Tibial artery (tissue), 4 donors: ENCODE data around the gene AMIGO3.
"Not testable (repeated sequence)": the region's sequence is repeated elsewhere in the genome, so short reads cannot be mapped to it uniquely, and the experiment has no call there.

ENCODE experiments used
- DNase-seq, 2 donors: peaks; one replicate each; pipeline ENCODE4 v3.0.0-alpha.2; 2019
- H3K27ac ChIP-seq, 2 donors: fragments of 200-600 bp; sonication (generic) in 1 of 2; 1 replicate in 1 of 2; 2 replicates in 1 of 2; pipeline ENCODE4 v1.5.1; 2018 to 2019; ENCODE audit warnings: mild to moderate bottlenecking in 1 of 2
- H3K27me3 ChIP-seq, 2 donors: fragments of 200-600 bp; sonication (generic) in 1 of 2; one replicate each; pipeline versions ENCODE4 v1.5.1 to v1.6.0; 2016 to 2019
- H3K36me3 ChIP-seq, 3 donors: fragments of 200-600 bp; sonication (generic) in 2 of 3; one replicate each; pipeline ENCODE4 v1.5.1; 2016 to 2019; ENCODE audit warnings: mild to moderate bottlenecking in 2 of 3
- H3K4me1 ChIP-seq, 4 donors: fragments of 200-600 bp; sonication (generic) in 2 of 4; 1 replicate in 3 of 4; 2 replicates in 1 of 4; pipeline ENCODE4 v1.5.1; 2016 to 2019
- H3K4me3 ChIP-seq, 2 donors: fragments of 200-600 bp; sonication (generic) in 1 of 2; 1 replicate in 1 of 2; 2 replicates in 1 of 2; pipeline ENCODE4 v1.5.1; 2018 to 2019; ENCODE audit warnings: mild to moderate bottlenecking in 2 of 2
- H3K9me3 ChIP-seq, 3 donors: fragments of 200-600 bp; sonication (generic) in 1 of 3; one replicate each; pipeline ENCODE4 v1.5.1; 2016 to 2019
- intact Hi-C: fragments of 100-400 bp; cut with DNase I; formaldehyde crosslinking; loops from one replicate; pipeline ENCODE4 v1.15.0; 2023; ENCODE audit warnings: low total_unique reads
- TF ChIP-seq, protein P1 (sequence below), 2 experiments: fragments of 200-600 bp in 1 of 2; fragments of 450-650 bp in 1 of 2; IDR thresholded peaks; one replicate each; pipeline ENCODE4 v1.5.1; 2017 to 2019; ENCODE audit warnings: antibody characterized with exemption in 2 of 2, mild to moderate bottlenecking in 1 of 2, moderate library complexity in 1 of 2

The AMIGO3 gene

DNA sequence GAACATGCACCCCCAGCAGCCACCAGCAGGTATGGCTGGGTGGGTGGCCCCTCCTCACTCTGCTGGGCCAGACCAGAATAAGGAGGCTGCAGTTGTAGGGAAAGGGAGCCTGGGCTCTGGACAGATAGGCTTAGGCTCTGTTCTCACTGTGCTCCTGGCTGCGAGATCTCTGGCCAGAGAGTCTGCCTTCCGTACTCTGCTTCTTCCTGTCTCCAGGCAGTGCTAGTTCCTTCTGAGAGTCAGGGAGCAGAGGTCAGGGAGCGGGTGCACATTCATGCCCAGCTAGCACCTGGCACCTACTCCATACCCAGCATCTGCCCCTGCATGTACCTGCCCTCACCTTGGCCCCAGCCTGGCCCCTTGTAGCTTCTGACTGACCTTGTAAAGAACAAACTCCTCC is 28.0 kb downstream of the AMIGO3 start:
- H3K36me3 ChIP-seq, H3K9me3 ChIP-seq, H3K27ac ChIP-seq, intact Hi-C loops, DNase-seq, H3K27me3 ChIP-seq, H3K4me3 ChIP-seq: not testable (repeated sequence)
- H3K4me1 ChIP-seq = peaks cover 0 to 40% (median 30%) of the 10 kb centered on the region in 4 donors

DNA sequence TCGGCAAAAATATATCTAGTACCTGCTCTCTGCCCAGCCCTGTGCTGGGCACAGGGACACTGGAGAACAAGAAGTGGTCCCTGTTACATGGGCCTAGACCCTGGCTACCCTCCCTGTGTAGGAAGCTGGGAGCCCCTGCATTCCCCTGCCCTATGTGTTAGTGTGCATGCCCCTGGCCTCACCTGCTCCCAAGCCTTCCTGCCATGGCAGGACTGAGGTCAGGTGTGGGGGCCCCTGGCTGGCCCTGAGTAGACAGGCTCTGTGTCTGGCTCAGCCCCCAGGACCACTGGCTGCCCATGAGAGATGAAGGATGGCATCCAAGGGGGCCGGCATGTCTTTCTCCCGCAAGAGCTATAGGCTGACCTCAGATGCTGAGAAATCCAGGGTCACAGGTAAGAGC is 28.6 kb downstream of the AMIGO3 start:
- intact Hi-C loops, H3K36me3 ChIP-seq, H3K9me3 ChIP-seq, H3K27ac ChIP-seq, DNase-seq, H3K27me3 ChIP-seq: not testable (repeated sequence)
- Histone ChIP-seq H3K4me3 (peak overlapping the region in 1 of 2 donors; percentile 91), H3K4me1 (peaks cover 0 to 43% (median 33%) of the 10 kb centered on the region in 4 donors)

DNA sequence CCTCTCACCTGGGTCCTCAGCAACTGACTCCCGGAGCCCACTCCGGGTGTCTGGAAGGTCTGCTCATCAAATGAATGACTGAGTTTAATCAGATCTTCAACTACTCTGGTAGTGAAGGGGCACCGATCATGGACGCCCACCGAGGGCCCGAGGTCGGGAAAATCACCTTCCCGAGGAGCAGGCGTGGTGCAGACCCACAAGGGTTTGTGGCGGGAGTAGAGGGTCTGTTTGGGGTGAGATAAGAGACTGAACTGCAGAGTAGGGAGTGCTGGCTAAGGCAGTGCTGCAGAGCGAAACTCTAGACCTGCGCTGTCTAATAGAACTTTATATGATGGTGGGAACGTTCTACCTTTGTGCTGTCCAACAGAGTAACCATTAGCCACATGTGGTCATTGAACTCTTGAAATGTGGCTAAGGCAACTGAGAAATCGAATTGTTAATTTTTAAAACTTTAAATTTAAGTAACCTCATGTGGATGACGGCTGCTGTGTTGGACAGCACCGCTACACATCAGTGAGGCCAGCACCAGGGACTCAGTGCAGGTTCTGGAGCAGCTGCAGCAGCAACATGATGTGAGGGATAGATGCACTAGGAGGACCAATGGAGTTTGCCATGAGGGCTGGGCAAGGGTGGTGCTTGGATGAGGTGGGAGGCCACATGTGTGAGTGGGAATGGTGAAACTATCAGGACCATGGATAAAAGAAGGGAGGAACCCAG is 29.4 kb downstream of the AMIGO3 start:
- H3K27me3 ChIP-seq, DNase-seq, intact Hi-C loops, H3K9me3 ChIP-seq, H3K36me3 ChIP-seq: not testable (repeated sequence)
- peak overlapping the region; percentile 84 to 85 for H3K27ac ChIP-seq
- H3K4me1 ChIP-seq = peaks cover 0 to 48% (median 33%) of the 10 kb centered on the region in 4 donors
- H3K4me3 ChIP-seq = peak overlapping the region; percentile 81 to 91

DNA sequence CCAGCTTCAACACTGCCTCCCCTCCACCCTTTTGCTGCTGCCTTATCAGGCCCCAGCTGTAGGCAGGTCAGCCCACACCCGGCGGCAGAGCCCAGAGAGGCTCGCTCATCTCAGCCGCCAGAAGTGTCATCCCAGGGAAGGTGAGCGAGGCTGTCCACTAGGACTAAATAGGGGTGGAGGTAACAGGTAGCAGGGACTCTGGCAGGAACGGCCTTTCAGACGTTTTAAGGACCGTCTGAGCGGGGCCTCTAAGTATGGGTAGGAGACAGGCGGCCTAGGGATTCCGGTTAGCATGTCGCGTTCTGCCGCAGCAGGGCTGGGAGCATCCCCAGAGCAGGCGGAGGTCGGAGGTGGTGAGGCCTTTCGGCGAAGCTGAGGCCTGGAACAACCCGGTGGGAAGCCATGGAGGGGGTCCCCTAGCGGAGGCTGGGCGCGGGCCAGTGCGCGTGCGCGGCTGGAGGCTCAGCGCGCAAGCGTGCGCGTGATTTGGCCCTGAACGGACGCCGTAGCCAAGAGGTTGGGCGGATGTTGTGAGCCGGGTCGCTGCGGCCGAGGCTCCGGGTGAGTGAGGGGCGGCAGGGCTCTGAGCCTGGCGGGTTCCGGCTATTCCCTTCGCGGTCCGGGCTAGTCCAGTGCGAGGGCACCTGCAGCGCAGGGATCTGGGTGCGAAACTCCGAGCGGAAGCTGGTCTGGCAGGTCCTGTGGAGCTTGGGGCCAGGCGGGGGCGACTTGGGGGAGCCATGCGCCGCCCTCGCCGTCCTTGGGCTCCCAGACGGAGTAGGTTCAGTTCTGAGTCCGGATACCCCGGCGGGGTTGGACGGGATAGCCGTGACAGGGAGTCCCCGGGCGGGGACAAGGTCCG is 30.2 kb downstream of the AMIGO3 start, which contains the start of the genes MST1 and RNF123:
MST1 (minus strand) TSS at position 429 of the 862 bp plus-strand sequence. CDS start 783 bp downstream, outside the sequence.
RNF123 (plus strand) TSS at position 512 of the 862 bp plus-strand sequence. CDS start 1,609 bp downstream, outside the sequence.
- peak; percentile 79 to 92 for DNase-seq
- peaks cover 0 to 6% (median 0%) of the 10 kb centered on the region in 3 donors for H3K36me3 ChIP-seq
- intact Hi-C loops = no loop called here
- H3K27ac ChIP-seq = peak within 1 kb of the TSS; percentile 84 to 85
- H3K4me3 ChIP-seq = peak within 1 kb of the TSS; percentile 81 to 91
- no peaks in the 10 kb centered on the region for H3K9me3 ChIP-seq
- TF ChIP-seq, protein P1, sequence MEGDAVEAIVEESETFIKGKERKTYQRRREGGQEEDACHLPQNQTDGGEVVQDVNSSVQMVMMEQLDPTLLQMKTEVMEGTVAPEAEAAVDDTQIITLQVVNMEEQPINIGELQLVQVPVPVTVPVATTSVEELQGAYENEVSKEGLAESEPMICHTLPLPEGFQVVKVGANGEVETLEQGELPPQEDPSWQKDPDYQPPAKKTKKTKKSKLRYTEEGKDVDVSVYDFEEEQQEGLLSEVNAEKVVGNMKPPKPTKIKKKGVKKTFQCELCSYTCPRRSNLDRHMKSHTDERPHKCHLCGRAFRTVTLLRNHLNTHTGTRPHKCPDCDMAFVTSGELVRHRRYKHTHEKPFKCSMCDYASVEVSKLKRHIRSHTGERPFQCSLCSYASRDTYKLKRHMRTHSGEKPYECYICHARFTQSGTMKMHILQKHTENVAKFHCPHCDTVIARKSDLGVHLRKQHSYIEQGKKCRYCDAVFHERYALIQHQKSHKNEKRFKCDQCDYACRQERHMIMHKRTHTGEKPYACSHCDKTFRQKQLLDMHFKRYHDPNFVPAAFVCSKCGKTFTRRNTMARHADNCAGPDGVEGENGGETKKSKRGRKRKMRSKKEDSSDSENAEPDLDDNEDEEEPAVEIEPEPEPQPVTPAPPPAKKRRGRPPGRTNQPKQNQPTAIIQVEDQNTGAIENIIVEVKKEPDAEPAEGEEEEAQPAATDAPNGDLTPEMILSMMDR (IDR thresholded peaks at IDR 0.05) = peak; percentile 28 to 30
- H3K4me1 ChIP-seq = peaks cover 0 to 48% (median 33%) of the 10 kb centered on the region in 4 donors
- no peaks in the 10 kb centered on the region for H3K27me3 ChIP-seq

DNA sequence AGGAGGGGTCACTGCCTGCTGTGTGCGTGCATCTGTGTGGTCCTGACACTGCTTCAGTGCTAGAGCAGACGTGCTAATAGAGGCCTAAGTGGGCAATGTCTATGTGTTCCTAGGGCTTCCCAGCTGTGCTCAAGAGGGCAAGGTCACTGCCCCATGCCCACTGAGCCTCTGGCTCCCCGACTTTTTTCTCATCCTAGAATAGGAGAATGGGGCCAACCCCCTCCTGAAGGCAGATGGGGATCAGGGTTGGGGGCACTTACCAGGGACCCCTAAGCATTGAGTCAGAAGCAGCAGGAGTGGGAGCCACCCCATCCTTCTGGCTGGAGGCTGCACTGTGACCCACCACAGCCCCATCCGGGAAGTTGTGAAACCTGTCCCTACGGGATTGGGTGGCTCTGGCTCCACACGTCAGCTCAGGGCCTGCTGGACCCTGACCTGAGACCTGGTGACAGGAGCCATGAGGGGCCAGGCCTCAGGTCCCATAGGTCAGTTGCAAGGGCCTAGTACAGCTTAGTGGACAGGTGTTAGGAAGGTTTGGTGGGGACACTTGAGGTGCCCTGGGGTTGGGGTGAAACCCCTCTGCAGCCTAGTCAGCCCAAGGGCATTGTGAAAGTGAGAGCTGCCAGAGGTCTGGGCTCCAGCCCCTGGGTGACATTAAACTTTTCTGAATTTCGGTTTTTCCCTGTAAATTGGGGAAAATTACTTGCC is 31.0 kb downstream of the AMIGO3 start:
- Histone ChIP-seq H3K4me1 (peaks cover 0 to 48% (median 33%) of the 10 kb centered on the region in 4 donors), H3K27ac (peak overlapping the region; percentile 84 to 85), H3K36me3 (peaks cover 3 to 13% (median 6%) of the 10 kb centered on the region in 3 donors), H3K4me3 (peak overlapping the region; percentile 81 to 91)
- H3K27me3 ChIP-seq, intact Hi-C loops, DNase-seq, H3K9me3 ChIP-seq: not testable (repeated sequence)

DNA sequence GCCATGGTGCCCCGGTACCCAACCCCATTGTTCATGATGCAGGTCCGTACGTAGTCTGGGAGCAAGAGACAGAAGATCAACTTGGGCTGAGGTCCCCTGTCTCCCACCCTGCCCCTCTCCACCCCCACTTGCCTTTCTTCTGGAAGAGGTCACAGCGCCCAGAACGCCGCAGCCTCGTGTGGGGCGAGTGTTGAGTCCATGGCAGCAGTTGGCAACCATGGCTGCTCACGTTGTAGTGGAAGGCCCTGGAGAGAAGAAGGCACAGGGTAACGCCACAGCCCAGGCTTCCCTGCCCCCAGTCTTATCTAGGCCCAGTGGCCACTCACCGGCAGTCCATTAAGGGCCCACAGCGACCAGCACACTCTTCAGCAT is 32.1 kb downstream of the AMIGO3 start:
- H3K27me3 ChIP-seq, H3K9me3 ChIP-seq, intact Hi-C loops, DNase-seq, H3K27ac ChIP-seq, H3K4me3 ChIP-seq: not testable (repeated sequence)
- Histone ChIP-seq H3K4me1 (peaks cover 0 to 48% (median 33%) of the 10 kb centered on the region in 4 donors), H3K36me3 (peaks cover 14 to 24% (median 16%) of the 10 kb centered on the region in 3 donors)

DNA sequence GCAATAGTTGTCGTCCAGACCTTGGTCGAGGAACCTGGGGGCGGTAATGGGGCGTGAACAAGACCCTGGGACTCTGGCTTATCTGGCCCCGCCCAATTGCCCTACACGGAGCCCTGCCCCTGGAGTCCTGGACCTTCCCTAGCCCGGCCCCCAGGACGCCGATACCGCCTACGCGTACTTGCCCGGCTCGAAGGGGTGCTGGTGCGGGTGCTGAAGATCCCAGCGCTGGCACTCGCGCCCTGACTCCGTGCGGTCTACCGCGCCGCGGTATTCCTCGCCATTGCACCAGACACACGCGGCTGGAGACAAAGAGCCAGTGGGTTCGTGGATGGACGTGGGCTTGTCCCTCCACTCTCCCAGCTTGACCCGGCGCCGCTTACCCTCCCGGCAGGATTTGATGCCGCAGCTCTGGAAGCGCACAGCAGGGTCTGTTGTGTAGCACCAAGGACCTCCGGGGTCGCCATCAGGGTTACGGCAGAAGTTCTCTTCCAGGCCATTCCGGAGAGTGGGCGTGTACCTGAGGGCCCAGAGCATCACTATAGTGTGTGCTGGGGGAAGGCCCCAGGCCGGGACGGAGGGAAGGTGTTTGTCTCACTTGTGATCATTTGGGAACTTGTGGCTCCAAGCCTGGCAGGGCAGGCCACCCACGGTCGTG is 32.6 kb downstream of the AMIGO3 start:
- DNase-seq, H3K9me3 ChIP-seq, intact Hi-C loops, H3K27me3 ChIP-seq: not testable (repeated sequence)
- Histone ChIP-seq H3K4me3 (peak overlapping the region; percentile 36 to 46), H3K4me1 (peaks cover 0 to 47% (median 33%) of the 10 kb centered on the region in 4 donors), H3K36me3 (peaks cover 16 to 29% (median 22%) of the 10 kb centered on the region in 3 donors), H3K27ac (peak overlapping the region; percentile 4 to 33)

DNA sequence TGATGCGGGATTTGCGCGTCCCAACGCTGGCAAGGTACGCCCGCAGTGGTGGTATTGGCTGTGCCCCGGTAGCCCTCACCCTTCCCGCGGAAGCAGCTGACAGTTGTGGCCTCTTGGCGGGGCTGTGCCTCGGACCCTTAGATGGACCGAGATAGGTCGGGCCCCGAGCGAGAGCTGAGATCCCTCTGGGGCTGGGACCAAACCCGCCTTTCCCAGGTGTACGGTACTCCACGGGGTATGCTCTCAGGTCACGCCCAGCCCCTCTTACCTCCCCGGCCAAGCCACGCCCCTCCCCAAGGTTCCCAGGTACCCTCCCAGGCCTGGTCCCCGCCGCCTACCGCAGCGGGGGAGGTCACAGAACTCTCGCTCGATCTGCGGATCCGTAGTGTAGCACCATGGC is 33.1 kb downstream of the AMIGO3 start:
- DNase-seq, H3K27me3 ChIP-seq, intact Hi-C loops, H3K9me3 ChIP-seq: not testable (repeated sequence)
- Histone ChIP-seq H3K4me3 (peak overlapping the region; percentile 36 to 46), H3K4me1 (peaks cover 0 to 41% (median 31%) of the 10 kb centered on the region in 4 donors), H3K27ac (peak overlapping the region; percentile 4 to 33), H3K36me3 (peaks cover 22 to 35% (median 27%) of the 10 kb centered on the region in 3 donors)

DNA sequence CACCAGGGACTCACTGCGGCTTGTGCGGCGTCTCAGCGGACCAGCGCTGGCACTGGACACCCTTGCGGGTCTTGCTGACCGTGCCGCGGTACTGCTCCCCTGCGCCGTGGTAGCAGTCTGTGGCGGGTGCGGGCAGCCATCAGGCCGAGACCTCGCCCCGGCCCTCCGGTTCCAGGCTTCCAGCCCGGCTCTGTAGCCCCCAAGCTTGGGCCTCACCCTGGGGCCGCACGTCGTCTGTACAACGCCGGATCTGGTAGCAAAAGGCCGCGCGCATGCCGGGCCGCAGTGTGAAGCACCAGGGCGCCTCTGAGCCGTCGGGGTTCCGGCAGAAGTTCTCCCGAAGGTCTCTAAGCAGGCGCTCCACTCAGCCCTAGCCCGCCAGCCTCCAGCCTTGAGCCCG is 33.6 kb downstream of the AMIGO3 start:
- Histone ChIP-seq H3K4me3 (peak overlapping the region; percentile 36 to 46), H3K4me1 (peaks cover 0 to 36% (median 26%) of the 10 kb centered on the region in 4 donors), H3K36me3 (peaks cover 27 to 40% (median 32%) of the 10 kb centered on the region in 3 donors)
- H3K27ac ChIP-seq, DNase-seq, intact Hi-C loops, H3K27me3 ChIP-seq, H3K9me3 ChIP-seq: not testable (repeated sequence)

DNA sequence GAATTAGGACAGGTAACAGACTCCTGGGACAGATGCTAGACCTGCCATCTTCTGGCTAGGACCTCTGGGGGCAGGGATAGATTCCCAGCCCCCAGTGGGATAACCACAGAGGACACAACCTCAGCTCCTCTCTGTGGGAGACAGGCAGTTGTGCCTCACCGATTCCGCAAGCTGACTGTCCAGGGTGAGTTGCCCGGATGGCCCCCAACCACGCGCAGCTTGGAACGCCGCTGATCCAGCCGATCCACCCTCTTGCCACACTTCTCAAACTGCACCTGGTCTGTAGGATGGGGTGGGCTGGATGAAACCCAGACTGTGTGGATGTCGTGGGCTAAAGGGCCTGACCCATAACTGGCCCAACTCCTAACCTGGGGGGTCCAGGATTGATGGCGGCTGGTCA is 34.4 kb downstream of the AMIGO3 start:
- H3K9me3 ChIP-seq, H3K4me3 ChIP-seq, intact Hi-C loops, DNase-seq, H3K27me3 ChIP-seq, H3K27ac ChIP-seq: not testable (repeated sequence)
- peaks cover 0 to 29% (median 18%) of the 10 kb centered on the region in 4 donors for H3K4me1 ChIP-seq
- H3K36me3 ChIP-seq = peaks cover 33 to 47% (median 40%) of the 10 kb centered on the region in 3 donors

DNA sequence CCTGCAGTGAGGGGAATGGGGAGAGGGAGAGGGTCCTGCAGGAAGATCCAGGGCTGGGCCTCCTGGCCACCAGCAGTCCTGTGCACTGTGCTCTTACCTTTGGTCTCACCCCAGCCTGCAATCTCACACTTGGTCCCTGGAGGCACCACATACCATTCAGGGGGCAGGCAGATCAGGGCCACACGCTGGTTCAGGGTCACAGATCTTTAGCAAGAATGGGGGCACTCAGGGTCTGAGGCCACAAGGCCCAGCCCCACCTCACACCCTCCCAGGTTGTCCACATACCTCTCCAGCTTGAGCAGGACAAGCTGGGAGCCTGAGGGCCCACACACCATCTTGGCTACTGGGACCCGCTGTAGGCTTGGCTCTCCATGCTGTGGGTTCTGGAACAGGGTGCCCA is 35.0 kb downstream of the AMIGO3 start:
- H3K27ac ChIP-seq, DNase-seq, H3K9me3 ChIP-seq, intact Hi-C loops, H3K27me3 ChIP-seq, H3K4me3 ChIP-seq: not testable (repeated sequence)
- H3K36me3 ChIP-seq = peaks cover 39 to 54% (median 46%) of the 10 kb centered on the region in 3 donors
- H3K4me1 ChIP-seq = peaks cover 0 to 26% (median 15%) of the 10 kb centered on the region in 4 donors
